B cell (primary cell): ENCODE measurements around the gene NOTCH4. TPM values are rescaled to one million over a fixed set of nuclear protein-coding genes. Genes with fewer than 3 reads are reported as not detected.

Experiments
- ATAC-seq: fragments of 200-7000 bp; cut with Tn5 transposase; one replicate; pipeline ENCODE4 v1.10.0; 2021; ENCODE audit warnings: low read depth, mild to moderate bottlenecking, moderate number of reproducible peaks, moderate library complexity
- CTCF ChIA-PET: fragments of 350-600 bp; sonication (Branson Sonifier 250); formaldehyde crosslinking; loops from one replicate; lab custom pipeline; 2021; ENCODE audit warnings: antibody characterized with exemption, inconsistent platforms; lab: Charles Lee
- POLR2A ChIA-PET: fragments of 350-600 bp; sonication (Branson Sonifier 250); formaldehyde crosslinking; loops from one replicate; lab custom pipeline; 2021; ENCODE audit warnings: antibody characterized with exemption; lab: Charles Lee
- DNase-seq: peaks from one replicate; pipeline ENCODE4 v3.0.0; 2013
- H2AFZ ChIP-seq: 2 replicates; pipeline ENCODE4 v1.6.1; 2012; ENCODE audit warnings: mild to moderate bottlenecking, low read depth, low read length; ENCODE audit not compliant: insufficient read depth, poor library complexity, severe bottlenecking
- H3K27ac ChIP-seq, 2 donors: 1 replicate in 1 of 2; 2 replicates in 1 of 2; pipeline ENCODE4 v1.5.1; 2012 to 2013; ENCODE audit warnings: low read length in 2 of 2, mild to moderate bottlenecking in 2 of 2, moderate library complexity in 1 of 2
- H3K27me3 ChIP-seq, 4 experiments: fragments of 200-600 bp in 1 of 4; sonication (generic) in 1 of 4; replicated peaks in 1 of 4; 1 replicate in 2 of 4; 2 replicates in 2 of 4; pipeline versions ENCODE4 v1.6.1 to v1.7.0; 2013 to 2016; ENCODE audit warnings: low read length in 3 of 4, mild to moderate bottlenecking in 2 of 4, mixed read lengths in 1 of 4, moderate library complexity in 1 of 4; ENCODE audit not compliant: insufficient read depth in 4 of 4, control insufficient read depth in 3 of 4; ENCODE audit errors: control extremely low read depth in 1 of 4
- H3K36me3 ChIP-seq, 2 experiments: replicated peaks in 1 of 2; 1 replicate in 1 of 2; 2 replicates in 1 of 2; pipeline versions ENCODE4 v1.6.1 to v1.7.1; 2013; ENCODE audit warnings: low read length in 1 of 2; ENCODE audit not compliant: insufficient read depth in 2 of 2, control insufficient read depth in 1 of 2; ENCODE audit errors: control extremely low read depth in 1 of 2, extremely low read depth in 1 of 2
- H3K4me1 ChIP-seq, 2 donors: fragments of 200-600 bp in 1 of 2; sonication (generic) in 1 of 2; 1 replicate in 1 of 2; 2 replicates in 1 of 2; pipeline versions ENCODE4 v1.5.1 to v1.6.1; 2013 to 2017; ENCODE audit warnings: low read length in 2 of 2; ENCODE audit not compliant: control insufficient read depth in 2 of 2, insufficient read depth in 2 of 2
- H3K4me2 ChIP-seq: replicated peaks from 2 replicates; pipeline ENCODE3; 2012; ENCODE audit warnings: mild to moderate bottlenecking, low read depth, low read length; ENCODE audit not compliant: poor library complexity, severe bottlenecking
- H3K4me3 ChIP-seq, 5 experiments: fragments of 200-600 bp in 1 of 5; sonication (generic) in 1 of 5; 1 replicate in 3 of 5; 2 replicates in 2 of 5; pipeline versions ENCODE4 v1.5.1 to v1.7.0; 2011 to 2016; ENCODE audit warnings: low read length in 4 of 5, mild to moderate bottlenecking in 4 of 5, low read depth in 2 of 5, control low read depth in 1 of 5, moderate library complexity in 1 of 5; ENCODE audit not compliant: insufficient read depth in 1 of 5; ENCODE audit errors: control extremely low read depth in 1 of 5, extremely low read depth in 1 of 5
- H3K79me2 ChIP-seq: fragments of 200-600 bp; sonication (generic); one replicate; pipeline ENCODE4 v1.6.0; 2016; ENCODE audit warnings: low read length; ENCODE audit not compliant: control insufficient read depth, insufficient read depth
- H3K9ac ChIP-seq: fragments of 200-600 bp; sonication (generic); 2 replicates; pipeline ENCODE4 v1.6.1; 2017; ENCODE audit warnings: mild to moderate bottlenecking, low read length, moderate library complexity
- H3K9me3 ChIP-seq, 3 donors: one replicate each; pipeline versions ENCODE4 v1.6.1 to v1.7.1; 2013; ENCODE audit warnings: low read length in 2 of 3; ENCODE audit not compliant: control insufficient read depth in 2 of 3, insufficient read depth in 1 of 3; ENCODE audit errors: control extremely low read depth in 1 of 3
- H4K20me1 ChIP-seq: 2 replicates; pipeline ENCODE4 v1.6.0; 2012; ENCODE audit warnings: mild to moderate bottlenecking, low read length; ENCODE audit not compliant: insufficient read depth, control insufficient read depth, poor library complexity, severe bottlenecking
- H3K27ac Mint-ChIP-seq: one replicate; pipeline ENCODE4 v1.8.0; 2021; ENCODE audit warnings: mixed read lengths
- H3K27me3 Mint-ChIP-seq: one replicate; pipeline ENCODE4 v1.8.0; 2021; ENCODE audit warnings: mixed read lengths
- H3K4me1 Mint-ChIP-seq: one replicate; pipeline ENCODE4 v1.8.0; 2021; ENCODE audit warnings: mixed read lengths
- H3K4me3 Mint-ChIP-seq: one replicate; pipeline ENCODE4 v1.8.0; 2021; ENCODE audit warnings: mixed read lengths
- H3K9me3 Mint-ChIP-seq: one replicate; pipeline ENCODE4 v1.8.0; 2022; ENCODE audit warnings: mixed read lengths; ENCODE audit not compliant: insufficient read depth
- CTCF ChIP-seq: fragments of 200-600 bp; IDR thresholded peaks from one replicate; pipeline ENCODE4 v1.8.0; 2022; ENCODE audit warnings: antibody characterized with exemption, mild to moderate bottlenecking
- EZH2 ChIP-seq: IDR thresholded peaks from 2 replicates; pipeline ENCODE4 v1.6.1; 2012; ENCODE audit warnings: borderline replicate concordance, low read depth, mild to moderate bottlenecking, moderate library complexity, low read length; ENCODE audit not compliant: insufficient read depth, poor library complexity, severe bottlenecking
- WGBS: methylation state at CpG from one replicate; pipeline ENCODE4 v1.1.5; 2013; ENCODE audit warnings: missing lambda C conversion rate; ENCODE audit not compliant: insufficient coverage; 5-methylcytosine and 5-hydroxymethylcytosine counted together
- intact Hi-C: fragments of 100-400 bp; cut with micrococcal nuclease; formaldehyde crosslinking; loops from one replicate; pipeline ENCODE4 v1.10.0; 2022
- polyA plus RNA-seq: library from polyadenylated mRNA; depleted of rRNA; stranded (reverse); fragments of >200 nt; gene quantifications from 2 replicates; pipeline ENCODE4 v1.2.3, GENCODE V29; 2012
- total RNA-seq, 2 donors: library from RNA; stranded (reverse); fragments of 120-200 nt in 1 of 2; gene quantifications; 1 replicate in 1 of 2; 2 replicates in 1 of 2; pipeline versions ENCODE4 v1.2.3 to v1.2.4, GENCODE V29; 2013 to 2022

Gene NOTCH4
- total and polyA plus RNA-seq, 2 donors (not counting 1 experiment from before 2014, with no cell fraction given) = 6.3 to 10.3 TPM

DNA sequence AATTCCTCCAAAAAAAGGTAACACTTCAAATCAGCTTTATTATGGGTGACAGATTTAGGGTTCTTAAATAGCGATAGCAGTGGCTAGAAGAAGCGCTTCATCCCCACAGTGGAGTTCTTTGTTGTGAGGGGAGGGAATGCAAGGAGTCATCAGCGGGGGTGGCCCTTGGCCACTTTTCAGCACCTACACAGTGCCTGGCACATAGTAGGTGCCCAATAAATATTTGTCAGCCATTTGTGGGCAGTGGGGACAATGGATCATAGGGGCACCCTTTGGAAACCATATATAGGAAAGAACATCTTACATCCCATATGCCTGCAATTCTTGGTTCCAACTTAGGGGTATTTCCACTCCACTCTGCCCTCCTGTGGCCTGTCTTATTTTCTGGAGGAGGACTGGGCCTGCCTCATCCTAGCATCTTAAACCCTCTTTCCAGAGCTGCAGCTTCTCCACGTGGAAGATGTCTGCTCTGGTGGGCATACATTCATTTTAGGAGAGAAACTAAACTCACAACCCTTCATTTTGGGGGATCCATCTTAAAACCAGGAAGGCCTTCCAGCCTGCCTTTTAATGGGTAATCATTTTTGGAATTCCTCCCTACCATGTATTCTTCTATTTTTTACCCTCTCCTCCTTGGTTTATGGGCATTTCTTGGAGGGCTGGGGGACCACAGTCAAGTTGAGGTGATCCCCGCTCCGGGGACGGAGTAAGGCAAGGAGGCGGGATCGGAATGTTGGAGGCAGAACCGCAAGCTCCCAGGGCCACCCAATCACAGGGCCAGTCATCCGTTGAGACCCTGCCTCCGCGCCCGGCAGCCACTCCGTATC is 28.8 kb downstream of the NOTCH4 start:
- POLR2A ChIA-PET = interaction anchor here (0.6 to 1.8 kb wide), 13 partner anchors 15 to 1547 kb away, joined by 3 to 25 read pairs (median 4); partner anchors contain the start of genes AGPAT1, ATF6B, FKBPL and HLA-DRA
- ATAC-seq (no peak), DNase-seq (peak; percentile 37)
- H2AFZ ChIP-seq = peak overlapping the region; percentile 34
- H3K27ac ChIP-seq = peak overlapping the region; percentile 77 to 100
- intact Hi-C loops = loop anchor here (1.0 to 10.0 kb wide), 12 partner anchors 17 to 1013 kb away; partner anchors contain the start of genes BAG6, CLIC1, CSNK2B and EHMT2
- H3K36me3 ChIP-seq = peaks cover 0 to 13% of the 10 kb centered on the region in 2 experiments
- peak overlapping the region; percentile 75 to 99 (median 94) for H3K4me3 ChIP-seq
- Mint-ChIP-seq H3K27me3 (no peaks in the 10 kb centered on the region), H3K9me3 (no peaks in the 10 kb centered on the region), H3K4me1 (peaks cover 64% of the 10 kb centered on the region), H3K4me3 (peak overlapping the region; percentile 95), H3K27ac (peak overlapping the region; percentile 99)
- H3K79me2 ChIP-seq = peaks cover 31% of the 10 kb centered on the region
- peaks cover 40 to 59% of the 10 kb centered on the region in 2 donors for H3K4me1 ChIP-seq
- peak; percentile 19 for TF ChIP-seq CTCF
- no peak for TF ChIP-seq EZH2
- peak overlapping the region; percentile 91 for H3K4me2 ChIP-seq
- no peaks in the 10 kb centered on the region for H3K9me3 ChIP-seq
- peak overlapping the region; percentile 62 for H3K9ac ChIP-seq
- H3K27me3 ChIP-seq = no peaks in the 10 kb centered on the region
- 14% methylated on average over 13 of the region's 15 CpGs for WGBS
- no peaks in the 10 kb centered on the region for H4K20me1 ChIP-seq
- CTCF ChIA-PET = interaction anchor here (0.5 to 1.8 kb wide), 14 partner anchors 11 to 600 kb away, joined by 3 to 9 read pairs (median 4); partner anchors contain the start of genes AGPAT1, ATF6B and FKBPL
